HG03159 (cell line): Measurements from ENCODE around the gene RIMS1.
A peak's percentile ranks its signal among the peaks of the same experiment; 100 is the strongest.

Source experiments
- ATAC-seq: cut with Tn5 transposase; IDR thresholded peaks from one replicate; pipeline ENCODE4 v1.9.1; 2021; ENCODE audit warnings: mild to moderate bottlenecking, moderate library complexity; ENCODE audit not compliant: unreplicated experiment

Gene RIMS1, protein sequence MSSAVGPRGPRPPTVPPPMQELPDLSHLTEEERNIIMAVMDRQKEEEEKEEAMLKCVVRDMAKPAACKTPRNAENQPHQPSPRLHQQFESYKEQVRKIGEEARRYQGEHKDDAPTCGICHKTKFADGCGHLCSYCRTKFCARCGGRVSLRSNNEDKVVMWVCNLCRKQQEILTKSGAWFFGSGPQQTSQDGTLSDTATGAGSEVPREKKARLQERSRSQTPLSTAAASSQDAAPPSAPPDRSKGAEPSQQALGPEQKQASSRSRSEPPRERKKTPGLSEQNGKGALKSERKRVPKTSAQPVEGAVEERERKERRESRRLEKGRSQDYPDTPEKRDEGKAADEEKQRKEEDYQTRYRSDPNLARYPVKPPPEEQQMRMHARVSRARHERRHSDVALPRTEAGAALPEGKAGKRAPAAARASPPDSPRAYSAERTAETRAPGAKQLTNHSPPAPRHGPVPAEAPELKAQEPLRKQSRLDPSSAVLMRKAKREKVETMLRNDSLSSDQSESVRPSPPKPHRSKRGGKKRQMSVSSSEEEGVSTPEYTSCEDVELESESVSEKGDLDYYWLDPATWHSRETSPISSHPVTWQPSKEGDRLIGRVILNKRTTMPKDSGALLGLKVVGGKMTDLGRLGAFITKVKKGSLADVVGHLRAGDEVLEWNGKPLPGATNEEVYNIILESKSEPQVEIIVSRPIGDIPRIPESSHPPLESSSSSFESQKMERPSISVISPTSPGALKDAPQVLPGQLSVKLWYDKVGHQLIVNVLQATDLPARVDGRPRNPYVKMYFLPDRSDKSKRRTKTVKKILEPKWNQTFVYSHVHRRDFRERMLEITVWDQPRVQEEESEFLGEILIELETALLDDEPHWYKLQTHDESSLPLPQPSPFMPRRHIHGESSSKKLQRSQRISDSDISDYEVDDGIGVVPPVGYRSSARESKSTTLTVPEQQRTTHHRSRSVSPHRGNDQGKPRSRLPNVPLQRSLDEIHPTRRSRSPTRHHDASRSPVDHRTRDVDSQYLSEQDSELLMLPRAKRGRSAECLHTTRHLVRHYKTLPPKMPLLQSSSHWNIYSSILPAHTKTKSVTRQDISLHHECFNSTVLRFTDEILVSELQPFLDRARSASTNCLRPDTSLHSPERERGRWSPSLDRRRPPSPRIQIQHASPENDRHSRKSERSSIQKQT (N-terminal part only)

DNA sequence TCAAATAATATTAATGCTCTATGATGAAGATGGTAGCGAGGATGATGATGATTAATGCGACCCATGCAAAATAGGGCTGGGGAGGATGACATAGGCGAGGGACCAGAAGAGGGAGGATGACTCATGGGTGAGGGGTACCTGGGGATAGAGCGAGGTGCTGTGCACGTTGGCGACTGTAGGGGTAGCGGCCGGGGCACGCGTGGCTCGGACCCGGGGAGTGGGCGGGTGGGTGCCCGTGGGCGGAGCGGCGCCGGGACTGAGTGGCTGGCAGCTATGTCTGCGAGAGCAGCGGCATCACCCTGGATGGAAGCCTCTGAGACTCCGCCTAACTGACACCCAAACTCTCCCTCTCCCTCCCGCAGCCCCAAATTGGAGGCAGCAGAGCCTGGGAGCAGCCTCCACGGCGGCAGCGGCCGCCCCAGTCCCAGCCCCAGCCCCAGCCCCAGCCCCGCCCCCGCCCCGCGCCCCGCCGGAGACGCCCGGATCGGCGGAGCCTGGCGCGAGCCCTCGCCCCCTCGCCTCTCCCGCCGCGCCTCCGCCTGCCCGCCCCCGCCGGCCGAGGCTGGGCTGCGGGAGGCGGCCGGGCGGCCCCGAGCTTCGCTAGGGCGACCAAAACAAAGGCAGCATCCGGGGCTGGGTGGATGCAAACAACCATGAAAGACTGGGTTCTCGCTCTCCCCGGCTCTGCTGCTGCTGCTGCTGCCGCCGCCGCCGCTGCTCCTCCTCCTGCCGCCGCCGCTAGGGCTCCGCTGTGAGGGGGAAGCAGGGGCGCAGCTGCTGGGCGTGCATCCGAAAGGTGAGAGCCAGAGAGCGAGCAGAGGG lies at the start of gene RIMS1:
TSS of gene RIMS1 (plus strand) at position 367 of the 822 bp plus-strand sequence. CDS start 474 bp downstream, outside the sequence.
- ATAC-seq = peak; percentile 88

DNA sequence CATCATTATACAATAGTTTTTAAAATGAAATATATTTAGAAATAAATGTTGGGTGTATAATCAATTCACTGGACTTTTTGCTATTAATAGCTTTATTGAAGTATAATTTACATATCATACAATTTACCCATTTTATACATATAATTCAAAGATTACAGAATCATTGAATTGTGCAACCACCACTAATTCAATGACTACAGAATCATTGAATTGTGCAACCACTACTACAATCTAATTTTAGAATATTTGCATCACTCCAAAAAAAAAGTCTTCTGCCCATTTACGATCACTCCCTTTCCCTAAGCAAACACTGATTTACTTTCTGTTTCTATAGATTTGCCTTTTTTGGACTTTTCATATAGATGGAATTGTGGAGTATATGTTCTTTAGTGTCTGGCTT lies 35.1 kb upstream of the RIMS1 start:
- no peak for ATAC-seq

DNA sequence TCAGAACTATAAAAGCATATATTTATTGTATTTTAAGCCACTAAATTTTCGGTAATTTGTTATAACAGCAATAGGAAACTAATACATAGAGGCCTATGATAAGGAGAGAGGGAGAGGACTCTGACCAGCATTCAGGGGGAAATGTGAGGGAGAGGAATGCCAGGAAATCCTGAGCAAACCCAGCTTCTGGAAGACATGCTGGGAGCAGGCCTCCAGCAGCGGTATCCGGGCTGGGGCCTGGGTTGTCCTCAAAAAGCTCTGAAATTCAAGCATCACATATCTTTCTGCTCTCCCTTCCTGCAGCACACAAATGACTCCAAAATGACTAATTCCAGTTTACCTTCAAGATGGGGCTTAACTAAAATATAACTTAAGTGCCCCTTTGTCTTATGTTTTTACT lies 33.4 kb upstream of the RIMS1 start:
- ATAC-seq = no peak

DNA sequence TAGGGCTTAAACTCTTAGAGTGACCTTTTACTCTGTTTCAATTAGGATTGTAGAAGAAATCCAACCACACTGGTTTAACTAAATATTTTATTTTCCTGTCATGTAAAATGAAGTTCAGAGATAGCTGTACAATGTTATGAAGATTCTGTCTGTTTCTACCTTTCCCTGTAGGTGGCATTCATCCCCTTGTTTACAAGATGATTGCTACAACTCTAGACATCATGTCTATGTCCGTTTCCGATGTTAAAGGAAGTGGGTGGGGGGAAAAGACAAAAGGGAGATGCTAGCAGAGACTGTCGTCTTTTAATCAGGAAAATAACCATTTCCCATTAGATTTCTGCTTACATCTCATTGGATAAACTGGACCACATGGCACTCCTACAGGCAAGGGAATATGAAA lies 30.9 kb upstream of the RIMS1 start:
- ATAC-seq = no peak

DNA sequence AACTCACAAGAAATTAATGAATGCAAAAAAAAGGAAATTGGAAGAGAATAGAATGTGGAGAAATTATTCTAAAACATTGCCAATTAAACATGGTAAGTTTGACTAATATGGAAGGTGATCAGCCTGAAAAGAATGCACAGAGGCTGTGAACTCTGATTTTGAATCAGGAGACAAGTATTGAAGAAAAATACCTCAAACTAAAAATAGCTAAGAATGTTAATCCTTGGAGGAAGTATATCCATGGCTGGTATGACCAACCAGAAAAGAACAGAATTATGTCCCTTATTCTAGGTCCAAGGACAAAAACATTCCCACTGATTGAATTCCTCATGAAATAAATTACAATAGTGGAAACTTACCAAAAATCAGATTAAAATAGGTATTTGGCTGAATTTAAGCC lies 7.3 kb upstream of the RIMS1 start:
- ATAC-seq = no peak

DNA sequence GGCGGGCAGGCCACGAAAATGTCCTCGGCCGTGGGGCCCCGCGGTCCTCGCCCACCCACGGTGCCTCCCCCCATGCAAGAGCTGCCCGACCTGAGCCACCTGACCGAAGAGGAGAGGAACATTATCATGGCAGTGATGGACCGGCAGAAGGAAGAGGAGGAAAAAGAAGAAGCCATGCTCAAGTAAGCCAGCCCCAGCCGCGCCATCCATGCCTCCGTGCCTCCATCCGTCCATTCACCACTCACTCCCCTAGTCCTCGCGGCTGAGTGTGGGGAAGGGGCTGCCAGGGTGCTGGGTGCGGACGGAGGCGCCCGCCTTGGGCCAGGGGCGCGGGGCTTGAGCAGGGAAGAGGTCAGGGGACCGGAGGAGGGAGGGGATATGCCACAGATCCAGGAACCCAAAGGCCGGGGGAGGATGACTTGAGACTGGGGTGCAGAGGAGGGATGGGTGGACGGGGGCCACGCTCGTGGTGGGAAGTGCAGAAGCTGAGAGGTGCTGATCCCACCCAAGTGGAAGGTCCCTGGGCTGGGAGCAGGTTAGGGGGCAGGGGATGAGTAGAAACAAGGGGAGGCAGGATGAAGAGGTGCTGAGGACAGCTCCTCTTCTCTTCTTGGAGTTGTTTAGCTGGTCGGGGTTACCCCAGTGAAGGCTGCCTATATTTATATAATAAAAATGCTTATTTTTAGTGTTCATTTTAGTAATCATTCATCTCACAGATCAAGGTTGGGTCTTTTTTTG lies 825 bp downstream of the RIMS1 start:
- peak; percentile 22 for ATAC-seq

DNA sequence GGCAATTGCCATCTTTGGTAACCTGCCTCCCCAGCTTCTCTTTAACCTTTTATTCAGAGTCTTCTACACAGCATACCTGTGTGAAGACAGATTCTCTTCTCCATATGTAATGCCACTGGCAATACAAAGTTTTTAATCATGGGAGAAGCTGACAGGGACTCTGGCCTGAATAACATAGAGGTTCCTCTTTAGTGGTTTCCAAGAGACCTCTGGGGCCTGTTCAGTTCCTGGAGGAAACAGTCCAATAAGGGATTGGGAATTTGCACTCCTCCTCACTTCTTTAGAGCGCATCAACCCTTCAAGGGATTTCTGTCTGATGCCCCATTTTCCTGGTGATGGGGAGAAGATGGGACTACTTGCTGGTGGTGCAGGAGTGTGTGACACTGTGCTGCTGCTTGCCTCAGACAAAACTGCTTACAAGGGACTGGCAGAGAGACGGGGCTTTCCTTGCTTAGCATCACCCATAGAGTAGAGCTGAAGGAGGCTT lies 1.4 kb downstream of the RIMS1 start:
- ATAC-seq = no peak

DNA sequence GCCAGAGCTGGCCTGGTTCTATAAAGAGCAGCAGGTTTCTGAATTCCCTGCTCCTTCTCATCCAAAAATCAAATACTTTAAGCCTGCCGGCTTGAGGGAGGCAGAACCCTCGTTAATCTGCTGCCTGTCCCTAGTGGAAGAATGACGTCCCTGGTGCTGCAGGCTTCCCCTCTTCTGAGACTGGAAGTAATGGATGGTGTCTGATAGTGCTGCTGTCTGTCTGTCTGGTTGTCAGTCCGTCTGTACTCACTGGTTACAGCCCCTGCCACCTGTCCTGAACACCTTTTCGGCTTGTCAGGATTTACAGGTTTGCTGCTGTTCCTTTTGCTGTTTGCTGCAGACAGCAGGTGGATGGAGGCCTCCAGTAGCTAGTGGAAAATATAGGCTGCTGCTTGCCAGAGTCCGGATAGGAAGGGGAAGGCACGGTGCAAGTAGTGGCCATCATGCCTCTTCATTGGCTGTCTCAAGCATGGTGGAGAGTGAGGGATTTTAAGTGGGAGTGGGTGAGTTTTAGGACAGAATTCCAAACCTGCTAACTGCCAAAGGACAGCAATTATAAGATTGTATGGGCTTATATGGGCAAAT lies 2.5 kb downstream of the RIMS1 start:
- ATAC-seq = no peak

DNA sequence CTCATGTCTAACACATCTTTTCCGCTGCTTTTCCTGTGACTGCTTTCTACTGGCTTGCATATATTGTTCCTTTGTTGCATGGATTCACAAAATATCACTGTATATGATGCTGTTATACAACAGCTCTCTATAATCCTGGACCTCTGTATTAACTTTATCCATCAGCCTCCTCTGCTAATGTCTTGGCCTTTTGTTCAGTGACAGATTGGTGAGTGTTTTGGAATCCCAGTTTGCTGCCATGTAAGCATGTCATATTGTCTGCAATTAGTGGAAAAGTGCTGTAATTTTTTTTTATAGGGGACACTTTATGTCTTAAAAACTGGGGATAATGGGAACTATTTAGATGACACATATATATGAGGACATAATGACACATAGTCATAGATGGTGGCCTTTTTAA lies 3.0 kb downstream of the RIMS1 start:
- no peak for ATAC-seq

DNA sequence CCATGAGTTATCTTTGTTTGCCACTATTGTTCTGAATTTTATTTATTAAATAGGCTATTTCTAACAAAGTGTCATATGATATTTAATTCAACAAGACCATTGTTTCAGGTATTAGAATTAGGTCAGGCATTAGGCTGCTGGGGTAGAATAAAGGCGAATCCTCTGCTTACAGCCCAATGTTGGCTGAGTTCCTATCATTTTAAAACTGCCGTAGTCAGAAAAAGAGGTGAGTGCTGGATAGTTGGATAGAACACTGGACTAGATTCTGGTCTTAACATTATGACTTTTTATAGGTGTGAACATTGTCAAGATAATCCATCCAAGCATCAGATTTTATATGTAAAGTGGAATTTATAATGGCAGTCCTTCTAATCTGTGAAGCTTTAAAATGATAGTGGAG lies 6.3 kb downstream of the RIMS1 start:
- ATAC-seq = no peak

DNA sequence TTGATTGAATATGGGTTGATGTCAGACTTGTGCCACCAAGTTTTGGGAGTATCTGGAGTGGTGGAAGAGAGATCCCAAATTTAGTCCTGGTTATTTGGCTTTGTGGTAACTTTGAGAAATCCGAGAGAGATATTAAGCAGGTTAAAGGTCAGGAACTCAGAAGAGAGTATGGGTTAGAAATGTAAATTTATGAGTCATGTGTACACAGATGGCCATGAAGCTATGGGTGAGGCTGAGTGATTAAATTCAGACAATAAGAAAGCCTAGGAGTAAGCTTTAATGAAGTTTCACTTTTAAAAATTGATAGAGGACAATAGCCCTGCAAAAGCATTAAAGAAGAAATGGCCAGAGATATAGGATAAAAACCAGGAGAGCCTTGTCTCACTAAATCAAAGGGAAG lies 14.3 kb downstream of the RIMS1 start:
- ATAC-seq = no peak

DNA sequence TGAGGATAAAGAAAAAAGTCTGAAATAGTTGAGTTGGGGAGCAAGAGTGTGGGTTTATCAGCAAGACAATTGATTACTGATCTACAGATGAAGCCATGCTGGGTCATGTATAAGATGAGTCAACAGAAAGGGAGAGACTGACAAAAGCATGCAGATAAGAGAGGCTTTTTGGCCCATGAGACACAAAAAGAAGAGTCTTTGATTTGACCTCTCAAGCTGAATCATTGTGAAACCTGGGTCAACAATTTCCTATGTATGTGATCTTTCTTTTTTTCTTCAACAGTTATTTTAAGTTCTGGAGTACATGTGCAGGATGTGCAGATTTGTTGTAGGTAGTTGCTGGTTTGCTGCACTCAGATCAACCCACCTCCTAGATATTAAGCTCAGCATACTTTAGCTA lies 15.9 kb downstream of the RIMS1 start:
- ATAC-seq = peak; percentile 64

DNA sequence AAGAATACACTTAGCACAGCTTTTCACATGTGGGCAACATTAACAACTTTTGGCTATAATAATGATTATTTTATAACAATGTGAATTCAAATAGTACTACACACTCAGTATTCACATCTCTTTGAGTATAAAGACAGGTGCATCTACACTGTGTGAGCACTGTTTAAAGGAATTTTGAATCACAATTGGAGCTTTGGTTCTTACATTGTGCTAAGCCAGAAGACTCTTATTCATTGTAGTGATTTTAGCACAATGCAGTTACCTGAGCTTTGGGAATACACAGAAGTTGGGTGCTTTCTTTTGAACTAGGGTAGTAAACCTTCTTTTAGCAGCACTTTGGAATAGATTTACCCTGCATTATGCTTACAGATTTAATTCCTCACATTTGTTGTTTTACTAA lies 20.5 kb downstream of the RIMS1 start:
- no peak for ATAC-seq

DNA sequence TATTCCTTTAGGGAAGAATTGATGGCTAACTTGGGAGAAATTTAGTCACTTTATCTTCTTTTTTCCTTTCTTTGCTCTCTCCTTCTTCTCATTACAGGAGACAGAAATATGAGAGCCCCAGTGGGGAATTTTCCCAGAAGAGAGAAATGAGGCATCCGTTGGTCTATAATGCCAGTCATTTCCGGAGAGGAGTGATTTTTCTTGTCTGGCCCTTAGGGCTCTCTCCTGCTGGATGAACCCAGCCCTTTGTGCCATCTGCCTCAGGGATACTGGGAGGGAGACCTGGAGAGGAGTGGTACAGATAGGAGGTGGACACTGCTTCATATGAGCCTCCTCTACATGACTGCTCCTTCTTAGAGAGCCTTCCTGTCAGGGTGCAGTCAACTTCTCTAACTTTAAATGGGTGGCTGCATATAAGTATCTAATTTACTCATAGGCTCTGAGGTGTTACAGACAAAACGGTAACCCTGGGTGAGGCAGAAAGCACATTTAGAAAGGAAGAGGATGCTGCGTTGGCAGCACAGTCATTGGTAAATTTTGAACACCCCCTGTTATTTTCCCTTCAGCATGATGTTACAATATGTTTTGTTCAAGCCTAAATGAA lies 21.9 kb downstream of the RIMS1 start:
- ATAC-seq = peak; percentile 59

DNA sequence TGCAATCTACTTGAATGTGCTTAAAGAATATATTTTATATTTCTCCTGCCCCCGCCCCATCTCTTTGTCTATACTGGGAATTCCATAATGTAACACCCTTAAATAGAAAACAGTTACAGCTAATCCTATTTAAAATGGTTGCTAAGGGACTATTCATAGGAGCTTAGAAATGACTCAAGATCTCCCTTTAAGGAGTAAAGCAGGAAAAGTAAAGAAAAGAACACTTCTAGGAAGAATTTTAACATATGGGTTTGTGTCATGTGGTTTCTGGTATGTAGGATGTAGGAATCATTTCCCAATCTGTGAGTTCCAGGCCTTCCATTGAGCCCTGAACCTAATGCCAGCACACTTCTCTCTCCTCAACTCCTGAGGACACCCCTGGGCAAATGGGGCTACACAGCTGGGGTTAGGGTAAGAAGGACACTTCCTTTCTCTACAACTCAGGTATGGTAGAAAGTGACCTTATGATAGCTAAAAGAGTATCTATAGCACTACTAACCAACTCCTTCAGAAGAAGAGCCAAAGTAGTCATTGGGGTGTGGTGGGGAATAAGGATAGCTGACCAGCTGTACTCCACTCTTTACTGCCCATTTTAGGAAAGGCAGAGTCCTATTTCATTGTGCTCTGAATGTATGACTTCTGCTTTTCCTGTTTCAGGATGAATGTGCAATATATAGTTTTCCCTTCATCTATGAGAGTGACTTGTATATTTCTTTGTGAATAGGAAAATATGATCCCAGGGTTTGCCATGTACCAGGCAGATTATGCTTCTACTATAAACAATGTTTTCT lies 27.3 kb downstream of the RIMS1 start:
- no peak for ATAC-seq

DNA sequence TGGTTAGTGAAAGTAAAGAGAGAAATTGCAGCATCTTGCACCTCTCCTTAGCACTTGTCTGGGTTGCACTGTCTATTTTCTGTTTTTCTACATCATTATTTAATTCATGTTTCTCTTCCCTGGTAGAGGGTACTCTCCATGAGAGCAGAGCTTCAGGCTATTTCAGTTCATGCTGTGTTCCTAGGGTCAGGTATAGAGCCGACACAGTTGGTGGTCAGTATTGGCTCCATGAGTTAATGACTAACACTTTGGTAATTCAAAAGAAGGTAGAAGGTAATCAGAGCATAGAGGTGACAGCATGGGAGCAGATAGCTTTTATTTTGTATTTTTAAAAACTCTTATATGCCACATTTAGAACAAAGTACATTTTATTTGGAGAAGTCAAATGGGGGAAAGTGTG lies 42.7 kb downstream of the RIMS1 start:
- ATAC-seq = no peak

DNA sequence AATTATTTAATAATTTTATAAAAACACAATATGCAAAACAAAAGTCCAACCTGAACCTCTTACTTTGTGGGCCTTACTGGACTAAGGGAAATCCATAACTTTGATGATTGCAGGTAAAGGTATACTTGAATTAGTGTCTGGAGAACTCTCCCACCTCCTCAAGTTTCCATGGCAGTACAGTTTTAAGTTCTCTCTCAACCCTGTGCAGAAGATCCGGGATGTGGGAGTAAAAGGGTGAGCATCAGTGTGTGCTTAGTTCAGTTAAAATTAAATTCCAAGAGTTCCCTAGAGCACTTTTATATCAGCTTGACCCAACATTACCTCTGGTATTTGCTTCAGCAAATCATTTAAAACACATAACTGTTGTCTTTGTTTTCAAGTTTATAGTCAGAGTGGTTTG lies 47.5 kb downstream of the RIMS1 start:
- no peak for ATAC-seq

DNA sequence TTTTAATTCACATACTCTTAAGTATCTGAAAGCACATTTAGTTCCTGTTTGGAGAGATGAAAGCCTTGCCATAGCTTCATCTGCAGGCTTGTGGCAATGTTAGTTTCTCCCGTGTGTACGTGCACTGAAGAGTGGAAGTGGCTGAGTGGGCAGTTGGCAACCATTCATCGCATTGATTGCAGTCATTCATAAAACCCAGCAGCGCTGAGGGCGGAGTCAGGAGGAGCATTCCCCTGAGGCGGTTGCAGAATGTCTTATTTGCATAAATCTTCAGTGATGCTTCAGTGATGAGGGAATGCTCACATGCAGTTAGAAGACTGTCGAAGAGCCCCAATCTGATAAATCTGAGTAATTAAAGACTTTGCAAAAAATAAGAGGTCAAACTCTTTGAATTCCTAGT lies 79.1 kb downstream of the RIMS1 start:
- no peak for ATAC-seq
